Measurements from ENCODE around the gene TMEM185B. TPM values are rescaled to one million over a fixed set of nuclear protein-coding genes. Genes with fewer than 3 reads are reported as not detected.

Gene TMEM185B
- total and polyA plus RNA-seq, 4 donors = 1.8 to 8.5 (median 6.8) TPM

- TF ChIP-seq SP1 (IDR thresholded peaks at IDR 0.05) = no peak
- TF ChIP-seq TAF1 (conservative IDR thresholded peaks at IDR 0.05) = no peak
- no peak for TF ChIP-seq FOXA2 (IDR thresholded peaks at IDR 0.05)
- TF ChIP-seq RAD21 (IDR thresholded peaks at IDR 0.05) = no peak
- TF ChIP-seq MAX (IDR thresholded peaks at IDR 0.05) = no peak
- no peak for TF ChIP-seq EGR1 (IDR thresholded peaks at IDR 0.05; ENCODE audit: low read depth in 2 of 2)
- TF ChIP-seq RXRA (IDR thresholded peaks at IDR 0.05) = no peak
- TF ChIP-seq, protein P1, sequence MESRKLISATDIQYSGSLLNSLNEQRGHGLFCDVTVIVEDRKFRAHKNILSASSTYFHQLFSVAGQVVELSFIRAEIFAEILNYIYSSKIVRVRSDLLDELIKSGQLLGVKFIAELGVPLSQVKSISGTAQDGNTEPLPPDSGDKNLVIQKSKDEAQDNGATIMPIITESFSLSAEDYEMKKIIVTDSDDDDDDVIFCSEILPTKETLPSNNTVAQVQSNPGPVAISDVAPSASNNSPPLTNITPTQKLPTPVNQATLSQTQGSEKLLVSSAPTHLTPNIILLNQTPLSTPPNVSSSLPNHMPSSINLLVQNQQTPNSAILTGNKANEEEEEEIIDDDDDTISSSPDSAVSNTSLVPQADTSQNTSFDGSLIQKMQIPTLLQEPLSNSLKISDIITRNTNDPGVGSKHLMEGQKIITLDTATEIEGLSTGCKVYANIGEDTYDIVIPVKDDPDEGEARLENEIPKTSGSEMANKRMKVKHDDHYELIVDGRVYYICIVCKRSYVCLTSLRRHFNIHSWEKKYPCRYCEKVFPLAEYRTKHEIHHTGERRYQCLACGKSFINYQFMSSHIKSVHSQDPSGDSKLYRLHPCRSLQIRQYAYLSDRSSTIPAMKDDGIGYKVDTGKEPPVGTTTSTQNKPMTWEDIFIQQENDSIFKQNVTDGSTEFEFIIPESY (IDR thresholded peaks at IDR 0.05) = no peak
- TF ChIP-seq, protein P2, sequence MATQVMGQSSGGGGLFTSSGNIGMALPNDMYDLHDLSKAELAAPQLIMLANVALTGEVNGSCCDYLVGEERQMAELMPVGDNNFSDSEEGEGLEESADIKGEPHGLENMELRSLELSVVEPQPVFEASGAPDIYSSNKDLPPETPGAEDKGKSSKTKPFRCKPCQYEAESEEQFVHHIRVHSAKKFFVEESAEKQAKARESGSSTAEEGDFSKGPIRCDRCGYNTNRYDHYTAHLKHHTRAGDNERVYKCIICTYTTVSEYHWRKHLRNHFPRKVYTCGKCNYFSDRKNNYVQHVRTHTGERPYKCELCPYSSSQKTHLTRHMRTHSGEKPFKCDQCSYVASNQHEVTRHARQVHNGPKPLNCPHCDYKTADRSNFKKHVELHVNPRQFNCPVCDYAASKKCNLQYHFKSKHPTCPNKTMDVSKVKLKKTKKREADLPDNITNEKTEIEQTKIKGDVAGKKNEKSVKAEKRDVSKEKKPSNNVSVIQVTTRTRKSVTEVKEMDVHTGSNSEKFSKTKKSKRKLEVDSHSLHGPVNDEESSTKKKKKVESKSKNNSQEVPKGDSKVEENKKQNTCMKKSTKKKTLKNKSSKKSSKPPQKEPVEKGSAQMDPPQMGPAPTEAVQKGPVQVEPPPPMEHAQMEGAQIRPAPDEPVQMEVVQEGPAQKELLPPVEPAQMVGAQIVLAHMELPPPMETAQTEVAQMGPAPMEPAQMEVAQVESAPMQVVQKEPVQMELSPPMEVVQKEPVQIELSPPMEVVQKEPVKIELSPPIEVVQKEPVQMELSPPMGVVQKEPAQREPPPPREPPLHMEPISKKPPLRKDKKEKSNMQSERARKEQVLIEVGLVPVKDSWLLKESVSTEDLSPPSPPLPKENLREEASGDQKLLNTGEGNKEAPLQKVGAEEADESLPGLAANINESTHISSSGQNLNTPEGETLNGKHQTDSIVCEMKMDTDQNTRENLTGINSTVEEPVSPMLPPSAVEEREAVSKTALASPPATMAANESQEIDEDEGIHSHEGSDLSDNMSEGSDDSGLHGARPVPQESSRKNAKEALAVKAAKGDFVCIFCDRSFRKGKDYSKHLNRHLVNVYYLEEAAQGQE (IDR thresholded peaks at IDR 0.05) = no peak
- TF ChIP-seq FOXA1 (IDR thresholded peaks at IDR 0.05) = no peak
- TF ChIP-seq YY1 (IDR thresholded peaks at IDR 0.05) = no peak
- TF ChIP-seq, protein P3, sequence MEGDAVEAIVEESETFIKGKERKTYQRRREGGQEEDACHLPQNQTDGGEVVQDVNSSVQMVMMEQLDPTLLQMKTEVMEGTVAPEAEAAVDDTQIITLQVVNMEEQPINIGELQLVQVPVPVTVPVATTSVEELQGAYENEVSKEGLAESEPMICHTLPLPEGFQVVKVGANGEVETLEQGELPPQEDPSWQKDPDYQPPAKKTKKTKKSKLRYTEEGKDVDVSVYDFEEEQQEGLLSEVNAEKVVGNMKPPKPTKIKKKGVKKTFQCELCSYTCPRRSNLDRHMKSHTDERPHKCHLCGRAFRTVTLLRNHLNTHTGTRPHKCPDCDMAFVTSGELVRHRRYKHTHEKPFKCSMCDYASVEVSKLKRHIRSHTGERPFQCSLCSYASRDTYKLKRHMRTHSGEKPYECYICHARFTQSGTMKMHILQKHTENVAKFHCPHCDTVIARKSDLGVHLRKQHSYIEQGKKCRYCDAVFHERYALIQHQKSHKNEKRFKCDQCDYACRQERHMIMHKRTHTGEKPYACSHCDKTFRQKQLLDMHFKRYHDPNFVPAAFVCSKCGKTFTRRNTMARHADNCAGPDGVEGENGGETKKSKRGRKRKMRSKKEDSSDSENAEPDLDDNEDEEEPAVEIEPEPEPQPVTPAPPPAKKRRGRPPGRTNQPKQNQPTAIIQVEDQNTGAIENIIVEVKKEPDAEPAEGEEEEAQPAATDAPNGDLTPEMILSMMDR (IDR thresholded peaks at IDR 0.05; ENCODE audit: low read depth, low read length, missing input control) = no peak
- TF ChIP-seq JUND (IDR thresholded peaks at IDR 0.05) = no peak
- 97% methylated on average over 3 of the region's 3 CpGs for WGBS
- Histone ChIP-seq H3K9me3 (ENCODE audit: control insufficient read depth in 4 of 4, low read length in 3 of 4) (no peaks in the 10 kb centered on the region), H3K4me3 (ENCODE audit: low read depth in 1 of 3, low read length in 3 of 3) (no peak overlapping the region), H3K36me3 (ENCODE audit: control insufficient read depth in 4 of 4, insufficient read depth in 3 of 4, low read depth in 1 of 4, low read length in 3 of 4) (peaks cover 0 to 31% (median 17%) of the 10 kb centered on the region in 4 donors), H3K27ac (ENCODE audit: low read depth in 1 of 2, low read length in 2 of 2) (no peak overlapping the region), H3K9ac (ENCODE audit: low read depth in 1 of 2, low read length in 2 of 2) (no peak overlapping the region), H3K27me3 (ENCODE audit: control insufficient read depth in 4 of 4, insufficient read depth in 4 of 4, low read length in 3 of 4) (no peaks in the 10 kb centered on the region), H3K4me1 (ENCODE audit: control insufficient read depth in 4 of 4, insufficient read depth in 4 of 4, low read length in 3 of 4) (no peaks in the 10 kb centered on the region)
- DNase-seq (ENCODE audit: low spot score) = no peak
These were observed 43.1 kb downstream of the TMEM185B start for GRCh38 chr2:120180066-120180465.

- TF ChIP-seq, protein P3 (IDR thresholded peaks at IDR 0.05; ENCODE audit: low read depth, low read length, missing input control) = no peak
- TF ChIP-seq ATF3 (IDR thresholded peaks at IDR 0.05) = no peak
- no peak for TF ChIP-seq RAD21 (IDR thresholded peaks at IDR 0.05)
- TF ChIP-seq TAF1 (conservative IDR thresholded peaks at IDR 0.05) = no peak
- TF ChIP-seq MAX (IDR thresholded peaks at IDR 0.05) = no peak
- TF ChIP-seq HNF4G (IDR thresholded peaks at IDR 0.05) = no peak
- no peak for TF ChIP-seq FOXA2 (IDR thresholded peaks at IDR 0.05)
- TF ChIP-seq, protein P2 (IDR thresholded peaks at IDR 0.05) = no peak
- no peak for TF ChIP-seq EGR1 (IDR thresholded peaks at IDR 0.05; ENCODE audit: low read depth in 2 of 2)
- no peak for TF ChIP-seq YY1 (IDR thresholded peaks at IDR 0.05)
- Histone ChIP-seq H3K27me3 (ENCODE audit: control insufficient read depth in 4 of 4, insufficient read depth in 4 of 4, low read length in 3 of 4) (no peaks in the 10 kb centered on the region), H3K36me3 (ENCODE audit: control insufficient read depth in 4 of 4, insufficient read depth in 3 of 4, low read depth in 1 of 4, low read length in 3 of 4) (peaks cover 0 to 31% (median 17%) of the 10 kb centered on the region in 4 donors), H3K27ac (ENCODE audit: low read depth in 1 of 2, low read length in 2 of 2) (no peak overlapping the region), H3K4me3 (ENCODE audit: low read depth in 1 of 3, low read length in 3 of 3) (no peak overlapping the region), H3K9ac (ENCODE audit: low read depth in 1 of 2, low read length in 2 of 2) (no peak overlapping the region), H3K9me3 (ENCODE audit: control insufficient read depth in 4 of 4, low read length in 3 of 4) (no peaks in the 10 kb centered on the region), H3K4me1 (ENCODE audit: control insufficient read depth in 4 of 4, insufficient read depth in 4 of 4, low read length in 3 of 4) (no peaks in the 10 kb centered on the region)
- DNase-seq (ENCODE audit: low spot score) = no peak
- WGBS = 98% methylated on average over 3 of the region's 3 CpGs
These were observed 43.8 kb downstream of the TMEM185B start for GRCh38 chr2:120179396-120179795.

Data from liver (tissue), 9 donors.